IPS DF 4.7 (cell line): ENCODE data around the gene TMEM132D.

Experiments
- DNase-seq: peaks from one replicate; pipeline ENCODE4 v3.0.0-alpha.2; 2013; ENCODE audit warnings: low spot score; ENCODE audit errors: extremely low read depth

TMEM132D gene

GRCh38 chr12:129371268-129371667 lies 532.6 kb downstream of the TMEM132D start:
- no peak for DNase-seq

- DNase-seq: no peak
Measured at GRCh38 chr12:129366656-129367055, 537.2 kb downstream of the TMEM132D start.

GRCh38 chr12:129363041-129363440 lies 540.8 kb downstream of the TMEM132D start:
- DNase-seq: no peak

- DNase-seq: no peak
Measured at GRCh38 chr12:129357233-129357632, 546.6 kb downstream of the TMEM132D start.

DNA sequence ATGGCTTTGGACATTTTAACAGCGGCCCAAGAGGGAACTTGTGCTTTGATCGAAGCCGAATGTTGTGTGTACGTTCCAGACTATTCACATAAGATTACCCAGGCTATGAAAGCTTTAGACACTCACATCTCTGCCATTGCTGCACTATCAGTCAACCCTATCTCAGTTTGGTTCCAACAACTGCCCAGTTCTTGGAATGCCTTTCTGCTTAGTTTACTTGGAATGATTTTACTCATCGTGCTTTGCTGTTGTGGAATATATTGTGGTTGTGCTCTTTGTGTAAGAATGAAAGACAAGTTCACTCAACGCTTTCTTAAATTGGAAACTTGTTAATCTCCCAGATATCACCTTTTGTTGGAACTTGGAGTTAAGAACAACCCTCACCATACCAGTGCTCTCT lies 552.3 kb downstream of the TMEM132D start:
- no peak for DNase-seq

GRCh38 chr12:129339336-129339735 lies 564.5 kb downstream of the TMEM132D start:
- DNase-seq: no peak

DNA sequence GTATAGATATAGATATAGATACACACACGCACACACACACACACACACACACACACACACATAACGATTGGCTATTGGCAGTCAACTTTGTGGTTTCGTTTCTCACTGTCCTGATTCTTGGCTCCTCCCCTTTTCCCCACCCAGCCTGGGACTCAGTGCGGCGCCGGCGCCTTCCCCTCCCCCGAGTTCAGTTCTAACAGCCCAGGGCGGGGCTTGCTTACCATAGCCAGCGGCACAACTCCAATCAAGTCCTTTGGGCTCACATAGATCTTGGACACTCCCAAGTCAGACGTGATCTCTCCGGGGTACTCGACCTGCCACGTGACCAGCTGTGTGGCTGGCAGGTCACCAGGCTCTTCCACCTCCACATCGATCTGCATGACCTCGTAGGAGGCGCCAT lies 566.4 kb downstream of the TMEM132D start:
- DNase-seq: no peak

DNA sequence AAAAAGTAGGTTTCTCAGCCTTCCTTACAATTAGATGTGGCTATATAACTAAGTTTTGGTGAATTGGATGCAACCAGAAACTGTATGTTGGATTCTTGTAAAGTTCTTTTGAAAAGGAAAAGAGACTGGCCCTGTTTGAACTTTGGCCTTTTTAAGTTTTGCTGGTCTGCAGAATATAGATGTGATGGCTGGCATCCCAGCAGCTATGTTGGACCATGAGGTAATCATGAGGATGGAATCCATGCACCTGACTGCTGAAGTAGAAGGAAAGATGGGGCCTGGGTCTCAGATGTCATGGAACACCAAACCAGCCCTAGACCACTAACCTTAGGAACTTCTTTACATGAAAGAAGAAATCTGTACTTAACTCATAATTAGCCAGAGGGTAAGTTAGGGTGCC lies 568.1 kb downstream of the TMEM132D start:
- no peak for DNase-seq

DNA sequence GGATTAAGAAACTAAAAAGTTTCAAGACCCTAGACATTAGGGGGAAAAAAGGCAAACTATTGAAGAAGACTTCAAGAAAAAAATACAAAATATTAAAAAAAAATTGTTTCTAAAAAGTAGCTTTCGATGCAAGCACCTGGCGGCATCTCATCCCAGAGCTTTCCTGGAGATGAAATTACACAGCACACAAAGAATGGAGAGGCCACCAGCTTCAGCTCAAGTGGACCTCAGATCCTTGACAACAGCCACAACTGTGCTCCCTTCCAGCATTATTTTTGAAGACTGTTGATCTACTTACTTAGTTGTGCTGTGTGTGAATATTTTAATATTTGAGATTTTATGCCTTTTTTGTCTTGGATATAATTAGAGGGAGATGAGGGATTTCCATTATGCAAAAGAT lies 571.5 kb downstream of the TMEM132D start:
- DNase-seq: no peak

DNA sequence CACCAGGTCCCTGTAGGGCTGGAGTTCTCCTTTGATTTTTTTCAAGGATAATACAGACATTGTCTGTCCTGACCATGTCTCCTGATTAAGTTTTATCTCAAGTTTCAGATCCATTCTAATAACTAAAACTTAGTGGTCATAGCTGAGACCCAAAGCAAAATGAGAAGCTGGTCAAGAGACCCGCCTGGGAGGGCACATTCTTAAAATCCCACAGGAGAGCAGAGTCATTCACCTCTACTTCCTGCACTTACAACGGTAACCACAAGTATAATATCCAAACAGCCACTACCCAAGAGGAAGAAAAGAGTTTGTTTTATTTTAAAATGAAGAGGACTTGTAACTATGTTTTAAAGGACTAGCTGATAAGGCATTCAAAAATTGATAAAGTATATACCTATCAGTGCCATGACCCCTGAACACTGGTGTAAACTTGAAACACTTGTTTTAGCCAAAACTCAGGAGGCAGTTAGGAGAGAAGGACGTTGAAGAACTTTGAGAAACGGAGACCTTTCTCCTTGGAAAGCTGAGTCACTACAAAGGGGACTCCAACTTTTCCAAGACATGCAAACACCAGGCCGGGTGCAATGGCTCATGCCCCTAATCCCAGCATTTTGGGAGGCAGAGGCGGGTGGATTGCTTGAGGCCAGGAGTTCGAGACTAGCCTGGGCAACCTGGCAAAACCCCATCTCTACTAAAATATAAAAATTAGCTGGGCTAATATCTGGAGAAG lies 572.3 kb downstream of the TMEM132D start:
- no peak for DNase-seq

DNA sequence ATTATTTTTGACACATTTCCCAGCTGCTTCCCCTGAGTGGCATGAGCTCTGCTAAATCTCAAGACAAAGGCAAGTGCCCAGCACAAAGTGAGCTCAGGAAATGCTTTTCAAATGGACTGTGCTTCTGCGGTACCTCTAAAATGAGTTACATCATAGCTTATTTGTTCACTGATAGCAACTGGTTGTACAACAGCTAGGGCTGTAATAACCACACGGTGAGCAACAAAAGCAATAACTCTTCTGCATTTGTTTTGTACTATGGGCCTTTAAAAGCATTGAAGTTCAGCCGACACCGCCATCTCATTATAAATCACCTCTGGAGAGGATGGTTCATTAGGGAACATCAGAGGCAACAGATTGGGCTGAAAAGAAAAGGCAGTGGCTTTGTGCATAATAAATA lies 575.6 kb downstream of the TMEM132D start:
- no peak for DNase-seq

DNA sequence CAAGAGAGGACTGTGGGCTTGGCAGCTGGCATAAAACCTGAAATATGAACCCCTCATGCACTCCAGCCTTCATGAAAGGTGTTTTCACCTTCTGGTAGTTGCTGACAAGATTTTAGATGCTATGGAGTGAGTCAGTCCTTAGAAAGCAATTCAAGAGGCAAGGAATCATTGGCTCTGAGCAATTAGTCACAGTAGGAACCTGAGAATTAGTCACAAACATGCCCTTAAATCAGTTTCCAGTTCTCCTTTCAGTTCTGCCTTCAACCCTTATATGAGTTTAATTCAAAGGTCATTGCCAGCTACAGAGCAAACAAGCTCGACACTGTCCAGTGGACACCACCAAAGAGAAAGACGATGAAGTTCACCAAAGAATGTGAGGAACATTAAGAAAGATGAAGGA lies 578.3 kb downstream of the TMEM132D start:
- DNase-seq: no peak

DNA sequence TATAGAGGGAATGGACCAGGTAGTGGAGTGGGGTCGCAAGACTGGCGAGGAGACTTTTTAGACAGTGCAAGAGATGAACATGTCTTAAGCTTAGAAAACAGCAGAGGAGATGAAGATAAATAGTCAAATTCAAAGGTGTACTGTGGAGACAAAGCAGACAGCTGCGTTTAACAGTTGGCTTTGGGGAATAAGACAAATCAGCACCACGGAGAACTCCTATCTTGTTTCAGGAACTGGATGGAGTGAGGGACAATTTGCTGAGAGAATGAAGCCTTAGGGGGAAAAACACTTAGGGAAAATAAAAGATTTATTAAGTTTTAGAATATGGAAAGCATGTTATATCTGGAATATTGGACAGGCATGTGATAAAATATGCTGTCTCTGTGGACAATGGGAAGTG lies 591.8 kb downstream of the TMEM132D start:
- no peak for DNase-seq

- DNase-seq: no peak
Measured at GRCh38 chr12:129310346-129310745, 593.5 kb downstream of the TMEM132D start.

GRCh38 chr12:129305851-129306250 lies 598.0 kb downstream of the TMEM132D start:
- DNase-seq: no peak

GRCh38 chr12:129304529-129304928 lies 599.3 kb downstream of the TMEM132D start:
- no peak for DNase-seq

DNA sequence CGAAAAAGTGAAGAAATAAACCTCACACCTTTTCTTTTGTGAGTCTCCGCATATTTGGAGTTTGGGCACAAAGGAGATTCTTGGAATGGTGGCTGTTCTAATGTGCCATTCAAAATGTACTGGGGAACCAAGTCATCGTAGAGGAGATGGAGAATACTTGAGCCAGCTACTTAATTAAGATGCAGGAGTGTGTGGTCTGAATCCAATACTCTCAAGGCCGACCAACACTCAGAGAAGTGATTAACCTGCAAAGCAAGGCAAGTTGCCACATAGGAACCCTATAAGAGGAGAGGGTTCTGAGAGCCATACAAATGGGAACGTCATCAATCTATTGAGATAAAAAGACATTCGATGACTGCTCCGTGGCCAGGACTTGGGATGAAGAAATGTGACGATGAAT lies 603.8 kb downstream of the TMEM132D start:
- no peak for DNase-seq

- no peak for DNase-seq
Measured at GRCh38 chr12:129298921-129299320, 604.9 kb downstream of the TMEM132D start.

DNA sequence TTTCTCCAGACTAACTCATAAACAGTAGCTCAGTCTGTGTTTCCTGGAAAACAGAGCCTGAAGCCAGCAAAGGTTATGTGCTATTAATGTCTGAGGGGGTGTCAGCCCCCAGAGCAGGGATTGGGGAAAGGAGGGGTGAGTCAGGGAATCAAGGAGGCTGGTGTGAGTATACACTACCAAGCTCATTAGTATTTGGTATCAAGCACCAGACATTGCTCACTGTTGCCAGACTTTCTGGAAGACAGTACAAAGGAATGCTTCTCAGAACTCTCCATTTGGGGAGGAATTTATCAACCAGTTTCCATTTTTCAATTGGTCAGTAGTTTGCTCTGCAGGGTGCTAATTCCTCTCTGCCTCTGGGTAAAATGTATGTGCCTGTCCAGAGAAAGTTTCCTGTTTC lies 607.2 kb downstream of the TMEM132D start:
- DNase-seq: no peak

GRCh38 chr12:129294868-129295267 lies 609.0 kb downstream of the TMEM132D start:
- DNase-seq: no peak

DNA sequence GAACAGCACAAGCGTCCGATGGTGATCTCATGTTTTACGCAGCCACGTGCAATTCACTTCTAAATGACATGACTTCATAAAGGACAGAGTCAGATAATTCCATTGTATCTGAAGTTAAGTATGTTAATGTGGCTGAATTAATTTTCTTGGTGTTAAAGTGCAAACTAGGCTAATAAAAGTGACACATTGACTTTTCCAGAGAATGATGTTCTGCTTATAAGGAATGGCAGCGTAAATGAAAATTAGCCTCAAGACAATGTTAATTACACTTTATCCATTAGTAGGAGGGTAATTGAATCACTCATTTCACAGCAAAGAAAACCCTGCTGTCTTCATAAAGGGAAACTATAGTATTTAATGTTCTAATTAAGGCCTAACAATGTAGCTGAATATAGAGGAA lies 624.1 kb downstream of the TMEM132D start:
- no peak for DNase-seq

GRCh38 chr12:129276361-129277060 lies 627.3 kb downstream of the TMEM132D start:
- no peak for DNase-seq
